K562 (cell line): Measurements from ENCODE around the gene PRTN3. TPM values are rescaled to one million over a fixed set of nuclear protein-coding genes. Genes with fewer than 3 reads are reported as not detected.
A peak's percentile ranks its signal among the peaks of the same experiment; 100 is the strongest.

ENCODE experiments used
- CSDE1 ChIP-seq, 2 experiments: fragments of 450-650 bp; IDR thresholded peaks; 2 replicates each; pipeline ENCODE4 v1.6.1; 2016; ENCODE audit warnings: mild to moderate bottlenecking in 1 of 2
- FOXO4 ChIP-seq: fragments of 450-650 bp; formaldehyde crosslinking; IDR thresholded peaks from 2 replicates; pipeline ENCODE4 v1.4.0; 2020; ENCODE audit warnings: mild to moderate bottlenecking, moderate library complexity
- LARP7 ChIP-seq: fragments of 450-650 bp; IDR thresholded peaks from 2 replicates; pipeline ENCODE4 v1.6.1; 2016
- NFRKB ChIP-seq: fragments of 450-650 bp; IDR thresholded peaks from 2 replicates; pipeline ENCODE4 v1.6.1; 2016; ENCODE audit warnings: low read depth
- POLR2H ChIP-seq: IDR thresholded peaks from 2 replicates; pipeline ENCODE4 v1.6.1; 2016; ENCODE audit warnings: missing genetic modification characterization, low read depth, mild to moderate bottlenecking, control low read depth, missing compliant biosample characterization, moderate library complexity
- PTRF ChIP-seq: fragments of 450-650 bp; IDR thresholded peaks from 2 replicates; pipeline ENCODE4 v1.6.1; 2016; ENCODE audit warnings: mild to moderate bottlenecking, missing genetic modification characterization, missing compliant biosample characterization
- RBFOX2 ChIP-seq: fragments of 200-400 bp; formaldehyde crosslinking; IDR thresholded peaks from 2 replicates; pipeline ENCODE4 v1.6.1; 2017; ENCODE audit warnings: low read depth, mild to moderate bottlenecking, low read length, moderate library complexity
- RBM22 ChIP-seq: fragments of 200-400 bp; formaldehyde crosslinking; IDR thresholded peaks from 2 replicates; pipeline ENCODE4 v1.6.1; 2018; ENCODE audit warnings: low read length, low read depth; ENCODE audit not compliant: poor library complexity, severe bottlenecking
- SMC3 ChIP-seq: conservative IDR thresholded peaks from 2 replicates; pipeline ENCODE4 v1.6.1; 2011; ENCODE audit warnings: low read depth, low read length, improper control_type of control experiment; ENCODE audit not compliant: insufficient read depth
- SP1 ChIP-seq: sonication (generic); formaldehyde crosslinking; IDR thresholded peaks from 2 replicates; pipeline ENCODE4 v1.8.1; 2022; ENCODE audit warnings: mild to moderate bottlenecking, missing genetic modification reagents
- ZFX ChIP-seq: sonication (generic); formaldehyde crosslinking; IDR thresholded peaks from 2 replicates; pipeline ENCODE4 v1.8.0; 2022; ENCODE audit warnings: mild to moderate bottlenecking, missing genetic modification reagents, moderate library complexity
- ZNF280A ChIP-seq: fragments of 450-650 bp; IDR thresholded peaks from 2 replicates; pipeline ENCODE4 v1.6.1; 2018; ENCODE audit warnings: mild to moderate bottlenecking, low read depth; ENCODE audit not compliant: partially characterized antibody
- ZNF280B ChIP-seq: fragments of 250-450 bp; sonication (Bioruptor Pico); IDR thresholded peaks from 2 replicates; pipeline ENCODE4 v1.5.1; 2021; ENCODE audit warnings: mild to moderate bottlenecking
- polyA plus RNA-seq, 8 experiments: library from polyadenylated mRNA; depleted of rRNA in 4 of 8; stranded (reverse) in 5 of 8; unstranded in 3 of 8; fragments of >200 nt; fragmentation: Nextera tagmentation in 2 of 8; fragmentation: Illumina TruSeq in 1 of 8; extraction: Ambion mirVana in 2 of 8; extraction: Trizol in 1 of 8; gene quantifications; 2 replicates each; pipeline versions ENCODE4 v1.2.1 to v1.2.3, GENCODE V29; 2011 to 2014; ENCODE audit warnings: inconsistent platforms in 1 of 8, missing spikeins in 1 of 8
- total RNA-seq, 7 experiments: library from RNA; depleted of rRNA in 6 of 7; stranded (reverse); fragments of >200 nt in 6 of 7; fragmentation: Illumina TruSeq in 2 of 7; extraction: Trizol in 2 of 7; gene quantifications; 2 replicates each; pipeline versions ENCODE4 v1.2.1 to v1.2.3, GENCODE V29; 2011 to 2021; ENCODE audit warnings: low replicate concordance in 1 of 7
- TF ChIP-seq, protein P1 (sequence below): fragments of 450-650 bp; IDR thresholded peaks from 2 replicates; pipeline ENCODE4 v1.6.1; 2017; ENCODE audit warnings: antibody characterized with exemption
- TF ChIP-seq, protein P2 (sequence below): fragments of 250-450 bp; sonication (Bioruptor Pico); IDR thresholded peaks from 2 replicates; pipeline ENCODE4 v1.8.0; 2021; ENCODE audit warnings: moderate library complexity, mild to moderate bottlenecking, inconsistent platforms
- TF ChIP-seq, protein P3 (sequence below): fragments of 250-450 bp; sonication (Bioruptor Pico); IDR thresholded peaks from 2 replicates; pipeline ENCODE4 v1.6.1; 2021; ENCODE audit warnings: mild to moderate bottlenecking
- TF ChIP-seq, protein P4 (sequence below): sonication (generic); IDR thresholded peaks from 2 replicates; pipeline ENCODE4 v1.6.1; 2016

The PRTN3 gene
- total and polyA plus RNA-seq, 9 of the 15 experiments (the other 6 are each of a cell fraction or from before 2014, with no cell fraction given) = 0.14 to 0.86 (median 0.43) TPM; not detected in 3

DNA sequence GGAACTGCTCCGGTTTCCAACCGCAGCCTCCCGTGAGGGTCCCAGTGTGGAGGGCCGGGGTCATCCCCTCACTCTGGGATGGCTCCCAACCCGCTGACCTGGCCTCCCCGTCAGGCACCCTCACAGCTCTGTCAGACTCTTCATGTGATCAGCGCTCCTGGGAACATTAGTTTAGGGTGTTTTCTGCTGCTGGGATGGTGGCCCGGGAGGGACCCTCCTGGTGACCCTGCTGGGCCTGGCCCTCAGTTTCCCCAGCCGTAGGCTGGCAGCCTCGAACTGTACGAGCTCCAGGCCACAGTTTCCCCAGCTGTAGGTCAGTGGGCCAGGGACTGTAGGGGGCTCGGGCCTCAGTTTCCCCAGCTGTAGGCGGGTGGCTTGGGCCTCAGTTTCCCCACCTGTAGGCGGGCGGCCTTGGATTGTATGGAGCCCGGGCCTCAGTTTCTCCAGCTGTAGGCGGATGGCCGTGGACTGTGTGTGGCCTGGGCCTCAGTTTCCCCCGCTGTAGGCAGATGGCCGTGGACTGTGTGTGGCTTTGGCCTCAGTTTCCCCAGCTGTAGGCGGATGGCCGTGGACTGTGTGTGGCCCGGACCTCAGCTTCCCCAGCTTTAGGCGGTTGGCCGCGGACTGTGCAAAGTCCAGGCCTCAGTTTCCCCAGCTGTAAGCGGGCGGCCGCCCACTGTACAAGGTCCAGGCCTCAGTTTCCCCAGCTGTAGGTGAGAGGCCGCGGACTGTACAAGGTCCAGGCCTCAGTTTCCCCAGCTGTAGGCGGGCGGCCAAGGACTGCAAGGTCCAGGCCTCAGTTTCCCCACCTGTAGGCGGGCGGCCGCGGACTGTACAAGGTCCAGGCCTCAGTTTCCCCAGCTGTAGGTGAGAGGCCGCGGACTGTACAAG, 44.9 kb upstream of the PRTN3 start (continued):
- TF ChIP-seq FOXO4 (CRISPR knock-in tag) (no peak), LARP7 (no peak), ZFX (CRISPR knock-in tag) (no peak), POLR2H (tag) (no peak), RBM22 (peak; percentile 17), PTRF (tag) (no peak), NFRKB (no peak), SMC3 (no peak), RBFOX2 (peak; percentile 74), SP1 (CRISPR knock-in tag) (0 out of 2 replicates have a peak, but pooled peaks have one; percentile 25), CSDE1 (IDR thresholded peaks at IDR 0.05) (no peak), ZNF280B (no peak), ZNF280A (no peak)
- TF ChIP-seq, protein P1, sequence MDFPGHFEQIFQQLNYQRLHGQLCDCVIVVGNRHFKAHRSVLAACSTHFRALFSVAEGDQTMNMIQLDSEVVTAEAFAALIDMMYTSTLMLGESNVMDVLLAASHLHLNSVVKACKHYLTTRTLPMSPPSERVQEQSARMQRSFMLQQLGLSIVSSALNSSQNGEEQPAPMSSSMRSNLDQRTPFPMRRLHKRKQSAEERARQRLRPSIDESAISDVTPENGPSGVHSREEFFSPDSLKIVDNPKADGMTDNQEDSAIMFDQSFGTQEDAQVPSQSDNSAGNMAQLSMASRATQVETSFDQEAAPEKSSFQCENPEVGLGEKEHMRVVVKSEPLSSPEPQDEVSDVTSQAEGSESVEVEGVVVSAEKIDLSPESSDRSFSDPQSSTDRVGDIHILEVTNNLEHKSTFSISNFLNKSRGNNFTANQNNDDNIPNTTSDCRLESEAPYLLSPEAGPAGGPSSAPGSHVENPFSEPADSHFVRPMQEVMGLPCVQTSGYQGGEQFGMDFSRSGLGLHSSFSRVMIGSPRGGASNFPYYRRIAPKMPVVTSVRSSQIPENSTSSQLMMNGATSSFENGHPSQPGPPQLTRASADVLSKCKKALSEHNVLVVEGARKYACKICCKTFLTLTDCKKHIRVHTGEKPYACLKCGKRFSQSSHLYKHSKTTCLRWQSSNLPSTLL = no peak
- TF ChIP-seq, protein P2, sequence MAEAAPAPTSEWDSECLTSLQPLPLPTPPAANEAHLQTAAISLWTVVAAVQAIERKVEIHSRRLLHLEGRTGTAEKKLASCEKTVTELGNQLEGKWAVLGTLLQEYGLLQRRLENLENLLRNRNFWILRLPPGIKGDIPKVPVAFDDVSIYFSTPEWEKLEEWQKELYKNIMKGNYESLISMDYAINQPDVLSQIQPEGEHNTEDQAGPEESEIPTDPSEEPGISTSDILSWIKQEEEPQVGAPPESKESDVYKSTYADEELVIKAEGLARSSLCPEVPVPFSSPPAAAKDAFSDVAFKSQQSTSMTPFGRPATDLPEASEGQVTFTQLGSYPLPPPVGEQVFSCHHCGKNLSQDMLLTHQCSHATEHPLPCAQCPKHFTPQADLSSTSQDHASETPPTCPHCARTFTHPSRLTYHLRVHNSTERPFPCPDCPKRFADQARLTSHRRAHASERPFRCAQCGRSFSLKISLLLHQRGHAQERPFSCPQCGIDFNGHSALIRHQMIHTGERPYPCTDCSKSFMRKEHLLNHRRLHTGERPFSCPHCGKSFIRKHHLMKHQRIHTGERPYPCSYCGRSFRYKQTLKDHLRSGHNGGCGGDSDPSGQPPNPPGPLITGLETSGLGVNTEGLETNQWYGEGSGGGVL (CRISPR knock-in tag) = no peak
- TF ChIP-seq, protein P3, sequence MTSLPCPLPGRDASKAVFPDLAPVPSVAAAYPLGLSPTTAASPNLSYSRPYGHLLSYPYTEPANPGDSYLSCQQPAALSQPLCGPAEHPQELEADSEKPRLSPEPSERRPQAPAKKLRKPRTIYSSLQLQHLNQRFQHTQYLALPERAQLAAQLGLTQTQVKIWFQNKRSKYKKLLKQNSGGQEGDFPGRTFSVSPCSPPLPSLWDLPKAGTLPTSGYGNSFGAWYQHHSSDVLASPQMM (CRISPR knock-in tag) = no peak
- TF ChIP-seq, protein P4, sequence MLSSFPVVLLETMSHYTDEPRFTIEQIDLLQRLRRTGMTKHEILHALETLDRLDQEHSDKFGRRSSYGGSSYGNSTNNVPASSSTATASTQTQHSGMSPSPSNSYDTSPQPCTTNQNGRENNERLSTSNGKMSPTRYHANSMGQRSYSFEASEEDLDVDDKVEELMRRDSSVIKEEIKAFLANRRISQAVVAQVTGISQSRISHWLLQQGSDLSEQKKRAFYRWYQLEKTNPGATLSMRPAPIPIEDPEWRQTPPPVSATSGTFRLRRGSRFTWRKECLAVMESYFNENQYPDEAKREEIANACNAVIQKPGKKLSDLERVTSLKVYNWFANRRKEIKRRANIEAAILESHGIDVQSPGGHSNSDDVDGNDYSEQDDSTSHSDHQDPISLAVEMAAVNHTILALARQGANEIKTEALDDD = no peak
